Non-pigmented ciliary epithelial cell (primary cell): ENCODE results near the gene TIMP1.

Source experiments
- DNase-seq: peaks from one replicate; pipeline ENCODE4 v3.0.0-alpha.2; 2010; ENCODE audit warnings: low read depth

The TIMP1 gene

GRCh38 chrX:47573341-47574075 lies 8.7 kb upstream of the TIMP1 start:
- no peak for DNase-seq

GRCh38 chrX:47574076-47574546 lies 8.1 kb upstream of the TIMP1 start:
- no peak for DNase-seq

GRCh38 chrX:47574547-47575301 lies 7.5 kb upstream of the TIMP1 start:
- no peak for DNase-seq

GRCh38 chrX:47576021-47576898 lies 6.0 kb upstream of the TIMP1 start:
- DNase-seq: no peak

DNA sequence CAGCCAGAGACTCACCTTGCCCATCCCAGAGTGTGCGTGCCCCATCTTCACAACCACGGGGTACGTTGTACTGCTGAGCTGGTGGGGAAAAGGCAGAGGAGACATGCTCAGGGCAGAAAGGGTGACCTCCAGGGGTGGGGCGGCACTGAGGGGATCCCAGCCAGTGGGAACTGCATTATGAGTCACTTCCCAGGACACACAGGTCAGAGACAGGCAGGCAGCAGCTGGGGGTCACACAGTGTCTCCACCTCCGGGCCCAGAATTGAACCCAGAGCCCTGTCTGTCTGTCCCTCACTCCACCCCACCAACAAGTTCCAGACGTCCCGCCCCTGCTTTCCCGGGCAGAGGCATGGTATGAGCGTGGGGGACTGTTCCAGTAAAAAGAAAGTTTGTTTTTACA lies 4.8 kb upstream of the TIMP1 start:
- no peak for DNase-seq

DNA sequence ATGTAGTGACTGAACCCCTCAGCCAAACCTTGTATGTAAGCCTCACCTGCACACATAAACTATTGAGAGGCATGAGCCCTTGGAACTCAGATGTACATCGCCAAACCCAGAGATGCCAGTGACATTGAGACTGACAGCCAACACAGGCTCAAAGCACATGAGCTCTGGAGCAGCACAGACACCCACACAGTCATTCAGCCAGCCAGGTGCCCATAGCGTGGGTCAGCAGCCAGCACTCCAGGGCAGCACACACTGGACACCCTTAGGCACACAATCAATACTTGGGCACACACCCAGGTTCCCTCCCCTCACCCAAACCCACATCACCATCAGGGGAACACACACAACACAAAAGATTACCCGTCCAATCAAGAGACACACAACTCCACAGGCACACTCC lies 4.3 kb upstream of the TIMP1 start:
- DNase-seq: no peak

DNA sequence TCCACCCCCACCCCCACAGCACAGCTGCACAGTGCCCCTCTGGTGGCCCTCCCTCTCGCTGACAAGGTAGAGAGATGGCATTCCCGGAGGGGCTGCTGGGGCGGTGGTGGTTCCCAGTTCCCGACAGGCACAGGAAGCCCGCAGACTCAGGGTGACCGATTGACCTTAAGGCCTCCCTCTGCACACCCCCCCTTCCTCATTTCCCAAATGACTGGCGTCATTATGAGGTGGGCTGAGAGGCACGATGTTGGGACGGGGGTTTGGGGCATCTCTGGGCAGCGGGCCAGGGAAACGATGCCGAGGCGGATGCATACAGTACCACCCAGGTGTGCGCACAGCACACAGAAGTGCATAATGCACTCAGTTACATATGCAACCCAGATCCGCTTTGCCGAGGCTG lies 3.5 kb upstream of the TIMP1 start:
- no peak for DNase-seq

DNA sequence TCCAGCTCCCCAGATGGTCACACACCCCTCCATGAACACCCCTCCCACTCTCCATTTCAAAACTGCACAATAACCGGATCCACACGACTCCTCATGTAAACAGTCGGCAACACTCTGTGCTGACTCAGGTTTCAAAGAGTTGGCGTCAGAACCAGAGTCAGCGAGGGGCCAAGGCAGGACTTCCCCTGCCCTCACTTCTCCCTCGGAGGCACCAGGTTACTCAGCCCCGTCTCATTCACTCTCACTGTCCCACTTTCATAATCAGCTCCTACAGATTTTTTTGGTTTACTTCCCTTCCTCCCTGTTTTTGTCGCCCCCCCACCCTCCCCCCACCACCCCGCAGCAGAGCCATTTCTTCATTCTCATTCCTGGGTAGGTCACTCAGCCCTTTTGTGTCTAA lies 2.7 kb upstream of the TIMP1 start:
- DNase-seq: no peak

- no peak for DNase-seq
Measured at GRCh38 chrX:47583240-47583861, 1.1 kb downstream of the TIMP1 start.

GRCh38 chrX:47584714-47585113 lies 2.5 kb downstream of the TIMP1 start:
- DNase-seq: no peak

DNA sequence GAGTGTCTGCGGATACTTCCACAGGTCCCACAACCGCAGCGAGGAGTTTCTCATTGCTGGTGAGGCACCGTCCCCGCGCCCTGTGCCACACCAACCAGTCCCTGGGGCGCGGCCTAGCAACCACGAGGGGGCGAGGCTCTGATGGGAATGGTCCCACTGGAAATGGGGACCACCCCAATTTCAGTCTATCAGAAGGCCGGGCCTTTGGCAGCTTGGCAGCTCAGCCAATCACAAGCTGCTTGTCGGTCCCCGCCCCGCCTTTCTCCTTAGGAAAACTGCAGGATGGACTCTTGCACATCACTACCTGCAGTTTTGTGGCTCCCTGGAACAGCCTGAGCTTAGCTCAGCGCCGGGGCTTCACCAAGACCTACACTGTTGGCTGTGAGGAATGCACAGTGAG lies 3.0 kb downstream of the TIMP1 start:
- no peak for DNase-seq

DNA sequence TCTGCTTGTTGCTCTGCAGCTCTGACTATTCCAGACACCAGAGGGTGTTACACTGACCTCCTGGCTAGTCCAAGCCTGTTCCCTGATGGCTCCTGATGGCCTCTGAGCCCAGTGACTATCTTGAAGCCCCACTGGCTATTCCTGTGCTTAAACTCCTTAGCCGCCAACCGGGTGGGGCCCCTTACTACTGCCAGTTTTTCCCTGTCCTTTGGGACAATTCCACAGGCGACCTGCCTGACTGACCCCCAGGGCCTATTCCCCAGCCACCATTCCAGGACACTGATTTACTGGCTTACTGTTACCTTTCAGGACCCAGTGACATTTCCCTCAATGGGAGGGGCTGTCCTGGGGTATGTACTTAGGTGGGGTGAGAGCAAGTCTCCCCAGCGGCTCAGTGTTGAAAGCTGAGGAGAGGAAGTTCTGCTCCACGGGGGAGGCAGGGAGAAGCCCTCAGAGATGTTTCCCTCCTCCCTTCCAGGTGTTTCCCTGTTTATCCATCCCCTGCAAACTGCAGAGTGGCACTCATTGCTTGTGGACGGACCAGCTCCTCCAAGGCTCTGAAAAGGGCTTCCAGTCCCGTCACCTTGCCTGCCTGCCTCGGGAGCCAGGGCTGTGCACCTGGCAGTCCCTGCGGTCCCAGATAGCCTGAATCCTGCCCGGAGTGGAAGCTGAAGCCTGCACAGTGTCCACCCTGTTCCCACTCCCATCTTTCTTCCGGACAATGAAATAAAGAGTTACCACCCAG lies 4.0 kb downstream of the TIMP1 start:
- no peak for DNase-seq

GRCh38 chrX:47587091-47587891 lies 5.1 kb downstream of the TIMP1 start:
- no peak for DNase-seq

- no peak for DNase-seq
Measured at GRCh38 chrX:47587906-47588735, 5.9 kb downstream of the TIMP1 start.

DNA sequence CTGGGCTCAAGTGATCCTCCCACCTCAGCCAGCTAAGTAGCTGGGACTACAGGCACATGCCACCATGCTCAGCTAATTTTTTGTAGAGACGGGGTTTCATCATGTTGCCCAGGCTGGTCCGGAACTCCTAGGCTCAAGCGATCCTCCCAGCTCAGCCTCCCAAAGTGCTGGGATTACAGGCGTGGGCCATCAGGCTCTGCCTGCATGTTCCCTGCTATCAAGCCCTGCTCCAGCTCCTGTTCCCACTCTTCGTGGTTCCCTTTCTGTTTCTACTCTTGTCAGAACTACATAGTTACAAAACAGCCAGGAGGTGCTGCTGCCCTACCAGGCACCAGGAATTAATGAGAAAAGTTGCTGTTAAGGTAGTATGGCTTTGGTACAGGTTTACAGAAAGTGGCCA lies 8.7 kb downstream of the TIMP1 start:
- no peak for DNase-seq

GRCh38 chrX:47593522-47593921 lies 11.3 kb downstream of the TIMP1 start:
- no peak for DNase-seq

GRCh38 chrX:47595716-47596251 lies 13.5 kb downstream of the TIMP1 start:
- DNase-seq: no peak

DNA sequence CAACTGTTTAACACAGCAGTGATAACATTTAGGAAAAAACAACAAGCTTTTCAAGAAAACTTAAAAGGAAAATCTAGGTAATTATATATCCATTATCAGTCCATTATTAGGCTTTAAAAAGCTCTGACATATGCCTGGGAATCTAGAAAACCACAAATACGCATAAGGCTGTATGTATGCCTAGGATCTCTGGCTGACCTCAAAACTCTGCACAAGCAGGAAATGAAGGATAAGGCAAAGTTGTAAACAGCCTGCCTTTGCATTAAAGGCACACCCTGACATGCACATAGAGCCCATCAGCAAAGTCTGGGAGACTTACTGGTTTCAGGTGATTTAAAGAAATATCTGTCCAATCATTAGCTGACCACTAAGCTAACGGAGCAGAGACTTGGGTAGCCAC lies 14.0 kb downstream of the TIMP1 start:
- DNase-seq: no peak

DNA sequence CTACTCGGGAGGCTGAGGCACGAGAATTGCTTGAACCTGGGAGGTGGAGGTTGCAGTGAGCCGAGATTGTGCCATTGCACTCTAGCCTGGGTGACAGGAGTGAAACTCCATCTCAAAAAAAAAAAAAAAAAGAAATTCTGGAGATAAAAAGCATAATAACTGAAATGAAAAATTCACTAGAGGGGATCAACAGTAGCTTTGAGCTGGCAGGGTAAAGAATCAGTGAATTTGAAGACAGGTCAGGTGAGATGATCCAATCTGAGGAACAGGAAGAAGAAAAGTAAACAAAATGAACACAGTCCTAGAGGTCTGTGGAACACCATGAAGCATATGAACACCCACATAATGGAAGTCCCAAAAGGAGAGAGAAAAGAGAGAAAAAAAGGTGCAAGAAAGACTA lies 15.0 kb downstream of the TIMP1 start:
- DNase-seq: no peak
